Lower lobe of right lung (tissue), 2 donors: Measurements from ENCODE around the gene FGF14. TPM values are rescaled to one million over a fixed set of nuclear protein-coding genes. Genes with fewer than 3 reads are reported as not detected.

Experiments
- ATAC-seq, 2 donors: fragments of 200-7000 bp; cut with Tn5 transposase; one replicate each; pipeline ENCODE4 v1.9.1; 2020 to 2022; ENCODE audit warnings: mild to moderate bottlenecking in 2 of 2, moderate library complexity in 2 of 2
- DNase-seq: peaks from one replicate; pipeline ENCODE4 v3.0.0-alpha.2; 2020
- H3K27ac ChIP-seq: fragments of 200-600 bp; one replicate; pipeline ENCODE4 v1.8.0; 2022
- H3K27me3 ChIP-seq: fragments of 200-600 bp; one replicate; pipeline ENCODE4 v1.8.0; 2022; ENCODE audit warnings: low read depth
- H3K36me3 ChIP-seq: fragments of 200-600 bp; one replicate; pipeline ENCODE4 v1.8.0; 2022; ENCODE audit warnings: mild to moderate bottlenecking
- H3K4me1 ChIP-seq: fragments of 200-600 bp; one replicate; pipeline ENCODE4 v1.8.0; 2022
- H3K4me3 ChIP-seq: fragments of 200-600 bp; one replicate; pipeline ENCODE4 v1.8.0; 2022; ENCODE audit warnings: mild to moderate bottlenecking
- H3K9me3 ChIP-seq: fragments of 200-600 bp; one replicate; pipeline ENCODE4 v1.8.0; 2022
- CTCF ChIP-seq: fragments of 200-600 bp; IDR thresholded peaks from one replicate; pipeline ENCODE4 v1.8.0; 2022; ENCODE audit warnings: antibody characterized with exemption, mild to moderate bottlenecking
- intact Hi-C: fragments of 100-400 bp; cut with DNase I; formaldehyde crosslinking; loops from one replicate; pipeline ENCODE4 v1.11.0; 2022
- total RNA-seq: library from RNA; stranded (reverse); fragmentation: NEBNext Ultra II Directional; extraction: Animal tissue kit (Norgen Biotek cat#: 25700); gene quantifications from one replicate; pipeline ENCODE4 v1.2.1, GENCODE V29; 2021
- donor health status: DM: no; HTN: yes; CAD: no; lungs with severe emphysema.

Gene FGF14
- total RNA-seq, 1 donor from 2014 or later, result 5.0 TPM

DNA sequence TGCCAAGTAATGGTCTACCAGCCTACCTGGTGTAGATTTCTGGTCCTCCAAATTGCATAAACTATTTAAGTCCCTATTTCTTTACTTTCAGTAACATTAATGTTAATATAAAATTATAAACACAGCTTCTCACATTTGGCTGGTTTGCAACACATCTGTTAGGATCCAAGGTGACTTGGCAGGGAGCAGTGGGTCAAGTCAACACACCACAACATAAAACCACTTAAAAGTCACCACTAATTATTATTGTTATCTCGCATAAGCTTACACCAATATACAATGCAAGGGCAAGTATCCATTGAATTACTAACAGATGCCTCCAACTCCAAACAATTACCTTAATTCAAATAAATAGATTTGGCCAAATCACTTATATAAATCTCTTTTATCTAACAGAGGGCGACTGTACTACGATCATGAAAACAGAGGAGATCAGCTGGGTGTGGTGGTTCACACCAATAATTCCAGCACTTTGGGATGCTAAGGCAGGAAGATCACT lies 74.7 kb downstream of the FGF14 start:
- ATAC-seq (no peak), DNase-seq (no peak)
- intact Hi-C loops, result no loop called here

GRCh38 chr13:102326381-102327118 lies 75.3 kb downstream of the FGF14 start:
- H3K4me1 ChIP-seq, result no peaks in the 10 kb centered on the region
- no peak for ATAC-seq
- intact Hi-C loops, result no loop called here
- no peak for DNase-seq
- no peaks in the 10 kb centered on the region for H3K9me3 ChIP-seq
- no peaks in the 10 kb centered on the region for H3K36me3 ChIP-seq
- no peaks in the 10 kb centered on the region for H3K27me3 ChIP-seq
- H3K27ac ChIP-seq, result no peak overlapping the region
- no peak for TF ChIP-seq CTCF
- H3K4me3 ChIP-seq, result no peak overlapping the region

More for the DNA sequence above, 74.7 kb downstream of the FGF14 start:
- Histone ChIP-seq H3K27me3 (no peaks in the 10 kb centered on the region), H3K36me3 (no peaks in the 10 kb centered on the region), H3K4me3 (no peak overlapping the region), H3K4me1 (no peaks in the 10 kb centered on the region), H3K27ac (no peak overlapping the region), H3K9me3 (no peaks in the 10 kb centered on the region)
- no peak for TF ChIP-seq CTCF

DNA sequence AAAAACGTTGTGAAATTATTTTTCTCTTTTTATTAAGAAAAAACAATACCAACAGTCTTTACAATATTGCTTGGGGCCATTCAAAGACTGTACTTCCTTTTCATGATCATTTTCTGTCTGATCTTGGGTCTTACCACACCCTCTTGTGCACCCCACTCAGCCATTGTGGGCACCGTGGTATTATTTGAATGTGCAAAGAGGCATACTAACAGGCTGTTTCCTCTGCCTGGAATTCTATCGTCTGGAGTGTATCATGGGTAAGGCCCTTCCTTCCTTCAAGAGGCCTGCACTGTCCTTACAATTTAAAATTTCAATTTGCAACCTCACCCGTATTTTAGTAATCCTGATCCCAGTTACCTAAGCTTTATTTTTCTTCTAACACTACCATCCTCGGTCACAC lies 76.5 kb downstream of the FGF14 start:
- Histone ChIP-seq H3K9me3 (no peaks in the 10 kb centered on the region), H3K4me1 (no peaks in the 10 kb centered on the region), H3K36me3 (no peaks in the 10 kb centered on the region), H3K27ac (no peak overlapping the region), H3K27me3 (no peaks in the 10 kb centered on the region), H3K4me3 (no peak overlapping the region)
- ATAC-seq (no peak), DNase-seq (no peak)
- no peak for TF ChIP-seq CTCF
- intact Hi-C loops, result no loop called here

DNA sequence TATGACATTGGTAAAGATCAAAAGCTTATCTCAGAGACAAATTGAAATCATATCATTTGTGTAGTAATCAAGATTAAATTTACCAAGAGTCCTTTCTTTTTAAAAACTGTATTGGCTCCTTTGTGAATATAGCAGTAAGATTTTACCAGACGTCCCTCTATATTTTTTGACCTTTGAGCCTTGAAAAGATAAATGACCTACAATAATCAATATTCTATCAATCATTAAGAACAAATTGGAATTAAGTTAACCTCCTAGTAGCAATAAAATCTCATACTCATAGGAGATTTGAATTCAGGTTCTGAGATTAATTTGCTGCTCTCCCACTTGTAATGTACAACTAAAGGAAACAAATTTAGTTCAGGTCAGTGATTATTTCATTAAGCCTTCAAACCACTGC lies 78.3 kb downstream of the FGF14 start:
- Histone ChIP-seq H3K4me1 (no peaks in the 10 kb centered on the region), H3K27me3 (no peaks in the 10 kb centered on the region), H3K4me3 (no peak overlapping the region), H3K27ac (no peak overlapping the region), H3K36me3 (no peaks in the 10 kb centered on the region), H3K9me3 (no peaks in the 10 kb centered on the region)
- ATAC-seq (no peak), DNase-seq (no peak)
- intact Hi-C loops, result no loop called here
- no peak for TF ChIP-seq CTCF

GRCh38 chr13:102323012-102323411 lies 78.8 kb downstream of the FGF14 start:
- TF ChIP-seq CTCF, result no peak
- Histone ChIP-seq H3K4me3 (no peak overlapping the region), H3K27me3 (no peaks in the 10 kb centered on the region), H3K36me3 (no peaks in the 10 kb centered on the region), H3K4me1 (no peaks in the 10 kb centered on the region), H3K9me3 (no peaks in the 10 kb centered on the region), H3K27ac (no peak overlapping the region)
- intact Hi-C loops, result no loop called here
- DNase-seq (no peak), ATAC-seq (no peak)
